Lower leg skin (tissue), 3 donors: ENCODE measurements around the gene LRP1B.

Experiments used
- CTCF ChIP-seq, 3 donors: fragments of 450-650 bp; IDR thresholded peaks; one replicate each; pipeline ENCODE4 v1.5.1; 2016; ENCODE audit warnings: antibody characterized with exemption in 3 of 3, mild to moderate bottlenecking in 3 of 3, moderate library complexity in 2 of 3
- POLR2A ChIP-seq, 2 donors: fragments of 450-650 bp; IDR thresholded peaks; one replicate each; pipeline ENCODE4 v1.6.1; 2016 to 2017; ENCODE audit warnings: antibody characterized with exemption in 2 of 2, mild to moderate bottlenecking in 1 of 2, moderate library complexity in 1 of 2

GRCh38 chr2:141362311-141362710 lies 768.5 kb downstream of the LRP1B start:
- TF ChIP-seq CTCF (IDR thresholded peaks at IDR 0.05) (no peak), POLR2A (IDR thresholded peaks at IDR 0.05) (no peak)
